GM12875 (cell line): ENCODE results near the gene ZMIZ1.

Experiments used
- H3K4me3 ChIP-seq: one replicate; pipeline ENCODE4 v1.5.1; 2011; ENCODE audit warnings: low read depth, low read length, control low read depth
- TF ChIP-seq, protein P1 (sequence below): IDR thresholded peaks from 2 replicates; pipeline ENCODE4 v1.5.1; 2011; ENCODE audit warnings: low read depth, mild to moderate bottlenecking, control low read depth, inconsistent platforms, low read length, moderate library complexity, borderline replicate concordance; ENCODE audit not compliant: insufficient read depth

ZMIZ1 gene

DNA sequence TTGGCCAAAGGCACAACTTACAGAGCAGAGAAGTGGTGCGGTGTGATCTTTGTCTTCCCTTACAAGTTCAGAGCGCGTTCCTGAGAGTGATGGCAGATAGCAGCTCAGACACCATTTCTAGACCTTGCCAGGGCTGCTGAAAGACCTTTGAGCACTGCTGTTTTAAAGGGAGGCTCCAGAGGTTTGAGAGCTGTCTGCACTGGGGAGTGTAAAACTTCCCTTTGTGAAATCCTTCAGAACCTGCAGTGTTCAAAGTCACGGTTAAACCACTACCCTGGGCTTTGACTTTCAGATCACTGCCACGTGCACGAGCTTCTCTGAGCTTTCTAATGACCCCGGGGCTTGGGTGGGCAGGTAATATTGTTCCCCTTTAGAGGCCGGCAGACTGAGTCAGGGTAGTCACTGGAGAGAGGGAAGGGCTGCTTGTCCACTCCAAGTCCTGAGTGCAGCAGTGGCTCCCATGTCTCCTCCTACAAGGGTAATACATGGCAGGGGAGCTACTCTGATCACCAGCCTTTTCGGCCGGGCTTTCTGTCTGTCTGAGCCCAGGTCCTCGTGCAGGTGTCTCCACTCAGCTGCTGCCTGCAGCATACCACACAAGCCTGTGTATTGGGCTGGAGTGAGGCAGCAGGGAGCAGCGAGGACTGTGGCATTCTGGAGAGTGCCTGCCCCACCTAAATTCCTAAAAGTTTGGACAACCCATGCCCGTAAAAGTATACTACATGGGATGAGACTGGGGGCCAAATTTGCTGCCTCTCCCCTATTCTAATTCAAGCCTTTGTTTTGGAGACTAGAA lies 63.3 kb downstream of the ZMIZ1 start:
- TF ChIP-seq, protein P1, sequence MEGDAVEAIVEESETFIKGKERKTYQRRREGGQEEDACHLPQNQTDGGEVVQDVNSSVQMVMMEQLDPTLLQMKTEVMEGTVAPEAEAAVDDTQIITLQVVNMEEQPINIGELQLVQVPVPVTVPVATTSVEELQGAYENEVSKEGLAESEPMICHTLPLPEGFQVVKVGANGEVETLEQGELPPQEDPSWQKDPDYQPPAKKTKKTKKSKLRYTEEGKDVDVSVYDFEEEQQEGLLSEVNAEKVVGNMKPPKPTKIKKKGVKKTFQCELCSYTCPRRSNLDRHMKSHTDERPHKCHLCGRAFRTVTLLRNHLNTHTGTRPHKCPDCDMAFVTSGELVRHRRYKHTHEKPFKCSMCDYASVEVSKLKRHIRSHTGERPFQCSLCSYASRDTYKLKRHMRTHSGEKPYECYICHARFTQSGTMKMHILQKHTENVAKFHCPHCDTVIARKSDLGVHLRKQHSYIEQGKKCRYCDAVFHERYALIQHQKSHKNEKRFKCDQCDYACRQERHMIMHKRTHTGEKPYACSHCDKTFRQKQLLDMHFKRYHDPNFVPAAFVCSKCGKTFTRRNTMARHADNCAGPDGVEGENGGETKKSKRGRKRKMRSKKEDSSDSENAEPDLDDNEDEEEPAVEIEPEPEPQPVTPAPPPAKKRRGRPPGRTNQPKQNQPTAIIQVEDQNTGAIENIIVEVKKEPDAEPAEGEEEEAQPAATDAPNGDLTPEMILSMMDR = no peak
- no peak overlapping the region for H3K4me3 ChIP-seq

DNA sequence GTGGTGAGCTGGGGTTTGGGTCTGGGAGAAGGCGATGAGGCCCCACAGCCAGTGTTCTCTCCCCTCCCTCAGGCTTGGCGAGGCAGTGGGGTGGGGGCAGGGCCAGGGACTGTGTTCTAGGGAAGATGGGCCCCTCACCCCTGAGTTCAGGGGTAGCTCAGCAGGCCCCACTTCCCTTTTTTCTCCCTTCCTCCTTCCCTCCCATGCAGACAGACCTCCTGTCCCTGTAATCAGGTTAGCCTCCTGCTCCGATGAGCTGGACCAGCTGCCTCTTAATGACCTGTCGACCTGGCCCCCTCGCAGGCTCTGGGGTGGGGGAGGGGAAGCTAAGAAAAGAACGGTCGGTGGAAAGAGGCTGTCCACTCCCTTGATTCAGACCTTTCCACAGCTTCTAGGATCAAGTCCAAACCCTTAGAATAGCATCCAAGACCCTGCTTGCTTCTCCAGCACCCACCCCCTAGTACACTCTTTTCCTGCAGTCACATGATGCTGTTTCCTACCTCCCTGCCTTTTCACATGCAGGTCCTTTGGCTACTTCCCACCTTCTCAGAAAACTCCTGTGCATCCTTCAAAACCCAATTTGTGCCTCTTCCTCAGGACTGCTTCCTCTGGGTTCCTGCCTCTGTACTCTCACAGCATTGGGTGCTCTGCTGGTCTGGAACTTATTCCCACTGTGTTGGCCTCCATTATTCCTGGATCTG lies 64.1 kb downstream of the ZMIZ1 start:
- H3K4me3 ChIP-seq = no peak overlapping the region
- TF ChIP-seq, protein P1 = no peak

DNA sequence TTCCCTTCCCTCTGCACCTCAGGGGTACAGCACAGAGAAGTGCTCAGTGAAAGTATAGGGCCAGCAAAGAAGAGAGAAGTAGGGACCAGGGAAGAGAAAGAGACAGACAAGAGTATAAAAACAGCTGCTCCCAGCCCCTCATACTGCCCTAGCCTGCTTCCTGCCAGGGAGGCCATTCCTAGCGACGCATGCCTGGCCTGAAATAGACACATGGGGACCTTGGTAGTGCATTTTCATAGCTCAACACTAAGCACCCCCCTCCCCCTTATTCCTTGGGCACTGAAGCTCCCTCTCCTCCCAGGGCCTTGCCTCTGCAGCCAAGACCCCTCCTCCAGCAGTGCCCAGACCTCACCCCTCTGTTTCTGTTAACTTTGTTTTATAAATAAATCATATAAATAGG lies 64.7 kb downstream of the ZMIZ1 start:
- no peak overlapping the region for H3K4me3 ChIP-seq
- TF ChIP-seq, protein P1 = no peak

DNA sequence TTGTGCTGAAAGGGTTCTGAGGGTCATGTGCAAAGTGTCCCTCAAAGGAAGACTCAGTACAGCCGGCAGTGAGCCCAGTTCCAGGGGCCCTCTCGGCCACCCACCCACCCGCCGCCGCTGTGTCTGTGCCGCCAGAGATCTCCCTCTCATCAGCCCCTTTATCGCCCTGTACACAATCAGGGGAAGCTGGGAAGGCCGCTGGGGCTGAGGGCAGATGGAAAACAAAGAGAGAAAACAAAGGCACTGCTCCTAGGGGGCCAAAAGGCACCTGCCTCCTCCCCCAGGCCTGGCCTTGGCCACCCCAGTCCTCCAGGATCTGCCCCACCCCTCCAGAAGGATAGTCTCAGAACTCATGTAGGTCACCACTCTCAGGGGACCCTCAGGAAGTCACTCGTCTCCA lies 67.0 kb downstream of the ZMIZ1 start:
- no peak overlapping the region for H3K4me3 ChIP-seq
- TF ChIP-seq, protein P1 = no peak

DNA sequence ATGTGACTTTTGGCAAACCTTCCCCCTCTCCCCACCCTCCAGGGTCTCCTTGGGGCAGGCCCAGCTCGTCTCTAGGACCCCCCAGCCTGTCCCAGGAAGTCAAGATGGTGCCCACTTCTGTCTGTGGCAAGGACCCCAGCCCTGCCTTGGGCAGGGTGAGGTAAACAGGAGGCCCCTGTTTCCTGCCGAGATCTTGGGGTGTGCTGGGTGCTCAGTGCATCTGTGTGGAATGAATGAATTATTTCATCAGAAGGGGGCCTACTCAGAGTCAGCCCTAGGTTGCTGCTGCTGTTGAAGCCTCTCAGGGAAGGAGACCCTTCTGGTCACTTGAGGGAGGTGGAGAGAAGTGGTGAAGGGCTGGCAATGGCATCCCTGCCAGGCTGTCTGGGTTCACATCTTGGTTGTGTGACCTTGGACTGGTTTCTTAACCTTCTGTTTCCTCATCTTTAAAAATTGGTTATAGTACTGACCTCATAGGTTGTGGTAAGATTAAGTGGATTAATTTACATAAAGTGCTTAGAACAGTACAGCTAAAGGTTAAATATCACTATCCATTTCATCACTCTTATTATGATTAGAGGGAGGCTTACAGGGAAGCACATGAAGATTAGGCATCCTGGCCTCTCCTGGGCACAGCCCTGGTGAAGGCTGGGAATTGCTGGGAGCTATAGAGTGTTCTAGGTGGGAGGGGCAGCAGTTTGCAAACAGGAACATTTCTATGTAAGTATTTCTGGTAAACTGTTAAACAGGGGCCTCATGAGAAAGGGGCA lies 67.7 kb downstream of the ZMIZ1 start:
- TF ChIP-seq, protein P1 = no peak
- no peak overlapping the region for H3K4me3 ChIP-seq

DNA sequence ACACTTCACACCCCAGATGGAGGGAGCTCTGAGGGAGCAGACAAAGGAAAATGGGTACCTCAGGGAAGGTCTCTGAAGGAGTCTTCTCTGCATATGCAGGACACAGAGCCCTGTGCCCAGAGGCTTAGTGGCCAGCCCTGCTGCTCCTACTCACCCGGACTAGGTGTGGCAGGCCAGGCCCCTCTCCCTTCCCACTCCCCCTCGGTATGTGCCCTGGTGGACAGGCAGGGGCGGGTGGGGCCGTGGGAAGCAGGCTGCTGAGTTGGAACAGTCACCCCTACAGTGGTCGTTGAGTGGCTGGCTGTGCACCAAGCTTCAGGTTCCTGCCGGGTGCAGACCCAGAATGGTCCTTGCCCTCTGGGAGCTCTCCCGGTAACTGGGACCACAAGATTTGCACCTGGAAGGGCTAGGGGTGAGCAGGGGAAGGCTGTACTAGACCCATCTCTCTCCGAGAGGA lies 68.6 kb downstream of the ZMIZ1 start:
- TF ChIP-seq, protein P1 = no peak
- H3K4me3 ChIP-seq = peak overlapping the region; percentile 43
